Trophoblast cell (in vitro differentiated cells and primary cell): ENCODE data around the gene FANCE.
A peak's percentile ranks its signal among the peaks of the same experiment; 100 is the strongest.

Experiments used
- DNase-seq, 2 donors: peaks; one replicate each; pipeline ENCODE4 v3.0.0-alpha.2; 2016
- H2AFZ ChIP-seq: 2 replicates; pipeline ENCODE4 v1.6.1; 2013; ENCODE audit warnings: low read length, moderate library complexity, mild to moderate bottlenecking; ENCODE audit not compliant: insufficient read depth, poor library complexity
- H2AK5ac ChIP-seq: 2 replicates; pipeline ENCODE4 v1.6.1; 2013; ENCODE audit warnings: mild to moderate bottlenecking, low read length
- H2BK120ac ChIP-seq: 2 replicates; pipeline ENCODE4 v1.6.1; 2013; ENCODE audit warnings: low read length, mild to moderate bottlenecking, moderate library complexity; ENCODE audit not compliant: insufficient read depth, poor library complexity
- H2BK12ac ChIP-seq: 2 replicates; pipeline ENCODE4 v1.6.1; 2013; ENCODE audit warnings: mild to moderate bottlenecking, low read length, moderate library complexity
- H2BK5ac ChIP-seq: 2 replicates; pipeline ENCODE4 v1.6.1; 2013; ENCODE audit warnings: low read length, low read depth, moderate library complexity, mild to moderate bottlenecking; ENCODE audit not compliant: poor library complexity
- H3K14ac ChIP-seq: 2 replicates; pipeline ENCODE4 v1.6.1; 2013; ENCODE audit warnings: mild to moderate bottlenecking, low read length
- H3K18ac ChIP-seq: 2 replicates; pipeline ENCODE4 v1.6.1; 2013; ENCODE audit warnings: mild to moderate bottlenecking, low read length
- H3K23ac ChIP-seq: 2 replicates; pipeline ENCODE4 v1.6.1; 2013; ENCODE audit warnings: low read length
- H3K27ac ChIP-seq: 2 replicates; pipeline ENCODE4 v1.5.1; 2013; ENCODE audit warnings: low read depth, mild to moderate bottlenecking, inconsistent platforms, low read length, moderate library complexity
- H3K27me3 ChIP-seq: 2 replicates; pipeline ENCODE4 v1.6.1; 2013; ENCODE audit warnings: inconsistent platforms, mild to moderate bottlenecking, low read length, moderate library complexity; ENCODE audit not compliant: insufficient read depth
- H3K36me3 ChIP-seq, 2 experiments: 1 replicate in 1 of 2; 2 replicates in 1 of 2; pipeline ENCODE4 v1.6.1; 2013; ENCODE audit warnings: low read length in 2 of 2, mild to moderate bottlenecking in 2 of 2, moderate library complexity in 1 of 2; ENCODE audit not compliant: insufficient read depth in 2 of 2, control insufficient read depth in 1 of 2
- H3K4ac ChIP-seq: 2 replicates; pipeline ENCODE4 v1.6.1; 2013; ENCODE audit warnings: low read depth, mild to moderate bottlenecking, low read length, moderate library complexity
- H3K4me1 ChIP-seq, 2 experiments: 1 replicate in 1 of 2; 2 replicates in 1 of 2; pipeline ENCODE4 v1.6.1; 2013; ENCODE audit warnings: low read length in 2 of 2, mild to moderate bottlenecking in 2 of 2, moderate library complexity in 1 of 2; ENCODE audit not compliant: insufficient read depth in 2 of 2, control insufficient read depth in 1 of 2
- H3K4me2 ChIP-seq: 2 replicates; pipeline ENCODE4 v1.6.1; 2013; ENCODE audit warnings: inconsistent platforms, mild to moderate bottlenecking, low read length, moderate library complexity
- H3K4me3 ChIP-seq: 2 replicates; pipeline ENCODE4 v1.5.1; 2013; ENCODE audit warnings: mild to moderate bottlenecking, low read depth, low read length, inconsistent platforms
- H3K79me1 ChIP-seq: one replicate; pipeline ENCODE4 v1.6.1; 2013; ENCODE audit warnings: low read length
- H3K79me2 ChIP-seq: 2 replicates; pipeline ENCODE4 v1.6.1; 2013; ENCODE audit warnings: low read length, mild to moderate bottlenecking; ENCODE audit not compliant: control insufficient read depth, insufficient read depth, poor library complexity
- H3K9ac ChIP-seq: 2 replicates; pipeline ENCODE4 v1.6.1; 2013; ENCODE audit warnings: mild to moderate bottlenecking, low read length
- H3K9me3 ChIP-seq: 2 replicates; pipeline ENCODE4 v1.6.1; 2013; ENCODE audit warnings: low read depth, mild to moderate bottlenecking, control low read depth, inconsistent platforms, low read length; ENCODE audit not compliant: insufficient read depth
- H4K12ac ChIP-seq: 2 replicates; pipeline ENCODE4 v1.6.1; 2013; ENCODE audit warnings: low read depth, mild to moderate bottlenecking, low read length, moderate library complexity
- H4K8ac ChIP-seq: 2 replicates; pipeline ENCODE4 v1.6.1; 2013; ENCODE audit warnings: low read depth, mild to moderate bottlenecking, low read length, moderate library complexity
- H4K91ac ChIP-seq: one replicate; pipeline ENCODE4 v1.6.1; 2013; ENCODE audit warnings: low read depth, mild to moderate bottlenecking, low read length, moderate library complexity
- WGBS: extraction: QIAGEN DNeasy Blood & Tissue Kit; methylation state at CpG from one replicate; pipeline ENCODE4 v1.1.7; 2013; ENCODE audit warnings: missing lambda C conversion rate; ENCODE audit not compliant: insufficient read length, insufficient coverage; ENCODE audit errors: extremely low coverage; 5-methylcytosine and 5-hydroxymethylcytosine counted together

The FANCE gene

DNA sequence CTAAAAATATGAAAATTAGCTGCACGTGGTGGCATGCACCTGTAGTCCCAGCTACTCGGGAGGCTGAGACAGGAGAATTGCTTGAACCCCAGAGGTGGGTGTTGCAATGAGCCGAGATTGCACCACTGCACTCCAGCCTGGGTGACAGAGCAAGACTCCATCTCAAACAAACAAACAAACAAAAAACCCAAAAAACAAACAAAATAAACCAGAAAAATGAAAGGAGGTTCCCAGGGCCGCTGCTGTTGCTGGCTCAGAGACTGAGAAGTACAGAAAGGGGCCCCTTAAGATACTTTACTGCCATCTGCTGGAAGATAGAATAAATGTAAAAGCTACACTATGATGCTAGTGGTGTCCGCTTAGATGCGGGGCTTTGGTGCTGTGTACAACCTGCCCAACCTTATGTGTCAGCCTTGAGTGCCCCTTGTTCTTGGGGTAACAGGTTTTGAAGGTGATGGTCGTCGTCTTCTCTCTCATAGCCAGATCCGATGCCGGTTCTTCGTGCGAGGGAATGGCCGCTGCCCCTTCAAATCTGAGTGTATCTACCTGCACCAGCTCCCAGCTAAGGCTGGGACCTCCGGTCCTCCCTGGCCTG is 2.8 kb upstream of the FANCE start:
- no peak overlapping the region for H3K27ac ChIP-seq
- H4K12ac ChIP-seq: no peak overlapping the region
- H3K36me3 ChIP-seq: no peaks in the 10 kb centered on the region
- no peak overlapping the region for H2AFZ ChIP-seq
- peaks cover 5% of the 10 kb centered on the region for H3K79me1 ChIP-seq
- no peak overlapping the region for H3K23ac ChIP-seq
- H2BK12ac ChIP-seq: no peak overlapping the region
- H3K4me2 ChIP-seq: no peak overlapping the region
- no peak overlapping the region for H2BK5ac ChIP-seq
- WGBS: no CpG with 5 or more reads among the region's 14 CpGs
- peaks cover 5% of the 10 kb centered on the region for H3K79me2 ChIP-seq
- H3K14ac ChIP-seq: no peak overlapping the region
- H3K9me3 ChIP-seq: no peaks in the 10 kb centered on the region
- H3K18ac ChIP-seq: no peak overlapping the region
- peaks cover 2 to 5% of the 10 kb centered on the region in 2 experiments for H3K4me1 ChIP-seq
- no peak overlapping the region for H2BK120ac ChIP-seq
- no peak overlapping the region for H2AK5ac ChIP-seq
- no peak overlapping the region for H3K4me3 ChIP-seq
- H3K27me3 ChIP-seq: no peaks in the 10 kb centered on the region
- no peak overlapping the region for H3K4ac ChIP-seq
- no peak overlapping the region for H4K8ac ChIP-seq
- DNase-seq: peak in 1 of 2 donors; percentile 93
- H4K91ac ChIP-seq: no peak overlapping the region
- H3K9ac ChIP-seq: no peak overlapping the region

DNA sequence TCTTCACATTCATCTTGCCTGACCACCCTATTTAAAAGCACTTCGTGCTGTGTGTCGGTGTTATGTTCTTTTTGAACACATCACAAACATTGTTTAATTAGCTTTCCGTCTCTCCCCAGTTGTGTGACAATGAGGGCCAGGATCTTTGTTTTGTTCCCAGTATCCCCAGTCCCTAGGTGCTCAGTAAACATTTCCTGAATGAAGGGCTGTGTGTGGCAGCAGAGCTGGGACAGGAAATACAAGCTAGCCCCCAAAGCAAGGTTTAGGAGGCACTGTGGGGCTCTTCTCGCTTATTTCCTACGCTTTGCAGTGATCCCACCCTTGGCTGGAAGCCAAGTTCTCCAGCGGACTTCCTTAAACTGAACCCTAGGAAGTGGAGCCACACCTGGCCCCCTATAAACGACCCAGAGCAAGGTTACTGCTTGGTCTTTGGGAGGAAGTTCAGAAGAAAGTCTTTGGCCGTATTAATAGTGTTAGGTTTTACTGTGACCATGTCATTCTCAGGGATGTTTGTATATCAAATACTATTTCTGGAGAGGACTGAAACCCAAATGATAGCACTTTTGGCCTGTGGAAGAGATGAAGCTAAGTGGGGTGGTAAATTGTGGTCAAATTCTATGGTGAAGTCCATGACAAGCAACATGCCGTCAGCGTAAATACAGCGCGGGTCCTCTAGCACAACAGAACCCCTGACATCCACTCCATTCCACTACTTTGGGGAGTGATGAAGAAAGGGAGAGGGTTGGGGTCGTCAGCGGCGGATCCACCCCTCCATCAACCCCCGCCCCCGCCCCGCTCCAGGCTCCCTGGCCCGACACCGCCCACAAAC is 570 bp upstream of the FANCE start:
- no peak overlapping the region for H3K9ac ChIP-seq
- H3K27me3 ChIP-seq: no peaks in the 10 kb centered on the region
- H4K12ac ChIP-seq: no peak overlapping the region
- no CpG with 5 or more reads among the region's 20 CpGs for WGBS
- peaks cover 5% of the 10 kb centered on the region for H3K79me1 ChIP-seq
- H2BK12ac ChIP-seq: no peak overlapping the region
- H2BK5ac ChIP-seq: no peak overlapping the region
- no peak overlapping the region for H2AK5ac ChIP-seq
- peak overlapping the region; percentile 41 for H3K4me3 ChIP-seq
- H4K91ac ChIP-seq: no peak overlapping the region
- H3K36me3 ChIP-seq: peaks cover 6 to 8% of the 10 kb centered on the region in 2 experiments
- peaks cover 5% of the 10 kb centered on the region for H3K79me2 ChIP-seq
- peaks cover 3 to 10% of the 10 kb centered on the region in 2 experiments for H3K4me1 ChIP-seq
- H3K4me2 ChIP-seq: peak overlapping the region; percentile 71
- no peak overlapping the region for H4K8ac ChIP-seq
- no peak for DNase-seq
- no peaks in the 10 kb centered on the region for H3K9me3 ChIP-seq
- no peak overlapping the region for H3K27ac ChIP-seq
- H2AFZ ChIP-seq: peak overlapping the region; percentile 30
- H3K23ac ChIP-seq: no peak overlapping the region
- H2BK120ac ChIP-seq: no peak overlapping the region
- no peak overlapping the region for H3K18ac ChIP-seq
- no peak overlapping the region for H3K4ac ChIP-seq
- no peak overlapping the region for H3K14ac ChIP-seq

GRCh38 chr6:35453236-35453635 is 1.1 kb downstream of the FANCE start:
- H3K9ac ChIP-seq: no peak overlapping the region
- H3K18ac ChIP-seq: no peak overlapping the region
- H4K8ac ChIP-seq: no peak overlapping the region
- no CpG with 5 or more reads among the region's 3 CpGs for WGBS
- H3K36me3 ChIP-seq: peaks cover 15 to 17% of the 10 kb centered on the region in 2 experiments
- H3K79me1 ChIP-seq: peaks cover 5% of the 10 kb centered on the region
- no peak overlapping the region for H2BK120ac ChIP-seq
- no peaks in the 10 kb centered on the region for H3K27me3 ChIP-seq
- H3K4me2 ChIP-seq: peak overlapping the region; percentile 91
- no peak overlapping the region for H4K12ac ChIP-seq
- H2BK12ac ChIP-seq: no peak overlapping the region
- H3K9me3 ChIP-seq: no peaks in the 10 kb centered on the region
- H3K79me2 ChIP-seq: peaks cover 5% of the 10 kb centered on the region
- no peak overlapping the region for H3K23ac ChIP-seq
- H3K14ac ChIP-seq: no peak overlapping the region
- H2AFZ ChIP-seq: no peak overlapping the region
- H3K4ac ChIP-seq: no peak overlapping the region
- H3K4me3 ChIP-seq: no peak overlapping the region
- H2BK5ac ChIP-seq: no peak overlapping the region
- no peak overlapping the region for H4K91ac ChIP-seq
- no peak for DNase-seq
- H3K27ac ChIP-seq: no peak overlapping the region
- H2AK5ac ChIP-seq: no peak overlapping the region
- H3K4me1 ChIP-seq: peaks cover 7 to 14% of the 10 kb centered on the region in 2 experiments

- no peaks in the 10 kb centered on the region for H3K9me3 ChIP-seq
- DNase-seq: peak; percentile 42 to 65
- no peak overlapping the region for H4K91ac ChIP-seq
- H2AK5ac ChIP-seq: no peak overlapping the region
- H4K12ac ChIP-seq: no peak overlapping the region
- peaks cover 5% of the 10 kb centered on the region for H3K79me2 ChIP-seq
- no peak overlapping the region for H3K14ac ChIP-seq
- no peak overlapping the region for H2BK5ac ChIP-seq
- H3K4me1 ChIP-seq: peaks cover 11 to 17% of the 10 kb centered on the region in 2 experiments
- WGBS: no CpG with 5 or more reads among the region's 9 CpGs
- H3K4me3 ChIP-seq: no peak overlapping the region
- H2BK120ac ChIP-seq: no peak overlapping the region
- H3K27me3 ChIP-seq: no peaks in the 10 kb centered on the region
- no peak overlapping the region for H3K4me2 ChIP-seq
- H3K23ac ChIP-seq: no peak overlapping the region
- H3K27ac ChIP-seq: no peak overlapping the region
- H2AFZ ChIP-seq: no peak overlapping the region
- no peak overlapping the region for H2BK12ac ChIP-seq
- H3K36me3 ChIP-seq: peaks cover 23 to 24% of the 10 kb centered on the region in 2 experiments
- H3K4ac ChIP-seq: no peak overlapping the region
- no peak overlapping the region for H3K18ac ChIP-seq
- H3K79me1 ChIP-seq: peaks cover 5% of the 10 kb centered on the region
- no peak overlapping the region for H4K8ac ChIP-seq
- no peak overlapping the region for H3K9ac ChIP-seq
Measured at GRCh38 chr6:35454391-35455110, 2.4 kb downstream of the FANCE start.
